MM.1S (cell line): ENCODE measurements around the gene SLC35E4.

Experiments used
- DNase-seq: peaks from one replicate; pipeline ENCODE4 v3.0.0-alpha.2; 2015
- H2AFZ ChIP-seq: fragments of 300-600 bp; sonication (generic); 2 replicates; pipeline ENCODE4 v1.6.0; 2016; ENCODE audit warnings: antibody characterized with exemption, low read length
- H3F3A ChIP-seq: fragments of 300-600 bp; sonication (generic); 2 replicates; pipeline ENCODE4 v1.6.1; 2016; ENCODE audit warnings: mild to moderate bottlenecking, antibody characterized with exemption, low read length, moderate library complexity, mixed read lengths; ENCODE audit not compliant: insufficient read depth
- H3K27ac ChIP-seq: fragments of 300-600 bp; sonication (generic); 2 replicates; pipeline ENCODE4 v1.5.1; 2016; ENCODE audit warnings: mild to moderate bottlenecking, low read length
- H3K27me3 ChIP-seq: fragments of 300-600 bp; sonication (generic); replicated peaks from 2 replicates; pipeline ENCODE4 v1.6.0; 2016; ENCODE audit warnings: low read length; ENCODE audit not compliant: insufficient read depth
- H3K36me3 ChIP-seq: fragments of 300-600 bp; sonication (generic); replicated peaks from 2 replicates; pipeline ENCODE4 v1.6.1; 2016; ENCODE audit warnings: mild to moderate bottlenecking, low read length, mixed read lengths; ENCODE audit not compliant: insufficient read depth
- H3K4me1 ChIP-seq: fragments of 300-600 bp; sonication (generic); 2 replicates; pipeline ENCODE4 v1.6.1; 2016; ENCODE audit warnings: low read length, mixed read lengths
- H3K4me2 ChIP-seq: fragments of 300-600 bp; sonication (generic); 2 replicates; pipeline ENCODE4 v1.6.0; 2016; ENCODE audit warnings: low read depth, low read length
- H3K4me3 ChIP-seq: fragments of 300-600 bp; sonication (generic); 2 replicates; pipeline ENCODE4 v1.5.1; 2016; ENCODE audit warnings: low read length, mixed read lengths
- H3K79me2 ChIP-seq: fragments of 300-600 bp; sonication (generic); 2 replicates; pipeline ENCODE4 v1.6.1; 2016; ENCODE audit warnings: mixed run types, low read length, mixed read lengths
- H3K9ac ChIP-seq: fragments of 300-600 bp; sonication (generic); 2 replicates; pipeline ENCODE4 v1.6.1; 2016; ENCODE audit warnings: low read length, mixed read lengths
- H3K9me2 ChIP-seq: fragments of 300-600 bp; sonication (generic); replicated peaks from 2 replicates; pipeline ENCODE4 v1.6.1; 2016; ENCODE audit warnings: mild to moderate bottlenecking, low read length, mixed read lengths; ENCODE audit not compliant: insufficient read depth
- H3K9me3 ChIP-seq: fragments of 300-600 bp; sonication (generic); replicated peaks from 2 replicates; pipeline ENCODE4 v1.6.1; 2016; ENCODE audit warnings: mild to moderate bottlenecking, low read length, mixed read lengths; ENCODE audit not compliant: insufficient read depth
- H4K20me1 ChIP-seq: fragments of 300-600 bp; sonication (generic); 2 replicates; pipeline ENCODE4 v1.6.1; 2016; ENCODE audit warnings: mild to moderate bottlenecking, low read length, moderate library complexity, mixed read lengths; ENCODE audit not compliant: insufficient read depth
- EZH2 ChIP-seq: fragments of 300-600 bp; sonication (generic); optimal IDR thresholded peaks from 2 replicates; pipeline ENCODE3; 2017; ENCODE audit warnings: low read depth, mild to moderate bottlenecking, antibody characterized with exemption, low read length, mixed read lengths
- EZH2phosphoT487 ChIP-seq: fragments of 300-600 bp; sonication (generic); IDR thresholded peaks from 2 replicates; pipeline ENCODE4 v1.6.1; 2018; ENCODE audit warnings: antibody characterized with exemption, low read length
- TF ChIP-seq, protein P1 (sequence below): fragments of 300-600 bp; sonication (generic); IDR thresholded peaks from 2 replicates; pipeline ENCODE4 v1.5.1; 2016; ENCODE audit warnings: antibody characterized with exemption, low read length, mixed read lengths

Gene SLC35E4

DNA sequence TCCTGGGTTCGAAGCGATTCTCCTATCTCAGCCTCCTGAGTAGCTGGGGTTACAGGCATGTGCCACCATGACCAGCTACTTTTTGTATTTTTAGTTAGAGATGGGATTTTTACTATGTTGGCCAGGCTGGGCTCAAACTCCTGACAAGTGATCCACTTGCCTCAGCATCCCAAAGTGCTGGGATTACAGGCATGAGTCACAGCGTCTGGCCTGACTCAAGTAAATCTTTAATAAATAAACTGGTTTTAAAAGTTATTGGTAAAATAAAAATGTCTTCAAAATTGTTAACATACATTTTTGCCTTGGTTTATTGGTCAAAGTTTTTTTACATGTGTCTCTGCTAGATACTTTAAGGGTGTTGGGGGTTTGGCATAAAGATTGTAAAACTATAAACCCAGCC is 36.6 kb upstream of the SLC35E4 start:
- no peak overlapping the region for H3K9ac ChIP-seq
- no peak overlapping the region for H2AFZ ChIP-seq
- no peaks in the 10 kb centered on the region for H3K36me3 ChIP-seq
- TF ChIP-seq EZH2 (no peak), EZH2phosphoT487 (no peak)
- TF ChIP-seq, protein P1, sequence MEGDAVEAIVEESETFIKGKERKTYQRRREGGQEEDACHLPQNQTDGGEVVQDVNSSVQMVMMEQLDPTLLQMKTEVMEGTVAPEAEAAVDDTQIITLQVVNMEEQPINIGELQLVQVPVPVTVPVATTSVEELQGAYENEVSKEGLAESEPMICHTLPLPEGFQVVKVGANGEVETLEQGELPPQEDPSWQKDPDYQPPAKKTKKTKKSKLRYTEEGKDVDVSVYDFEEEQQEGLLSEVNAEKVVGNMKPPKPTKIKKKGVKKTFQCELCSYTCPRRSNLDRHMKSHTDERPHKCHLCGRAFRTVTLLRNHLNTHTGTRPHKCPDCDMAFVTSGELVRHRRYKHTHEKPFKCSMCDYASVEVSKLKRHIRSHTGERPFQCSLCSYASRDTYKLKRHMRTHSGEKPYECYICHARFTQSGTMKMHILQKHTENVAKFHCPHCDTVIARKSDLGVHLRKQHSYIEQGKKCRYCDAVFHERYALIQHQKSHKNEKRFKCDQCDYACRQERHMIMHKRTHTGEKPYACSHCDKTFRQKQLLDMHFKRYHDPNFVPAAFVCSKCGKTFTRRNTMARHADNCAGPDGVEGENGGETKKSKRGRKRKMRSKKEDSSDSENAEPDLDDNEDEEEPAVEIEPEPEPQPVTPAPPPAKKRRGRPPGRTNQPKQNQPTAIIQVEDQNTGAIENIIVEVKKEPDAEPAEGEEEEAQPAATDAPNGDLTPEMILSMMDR: no peak
- no peak overlapping the region for H3K4me3 ChIP-seq
- peaks cover 18% of the 10 kb centered on the region for H3K27me3 ChIP-seq
- no peaks in the 10 kb centered on the region for H3K9me3 ChIP-seq
- peaks cover 5% of the 10 kb centered on the region; the same call in 1 of the 2 replicates for H3F3A ChIP-seq
- no peaks in the 10 kb centered on the region for H3K79me2 ChIP-seq
- no peaks in the 10 kb centered on the region for H3K9me2 ChIP-seq
- DNase-seq: no peak
- no peaks in the 10 kb centered on the region for H4K20me1 ChIP-seq
- no peak overlapping the region for H3K4me2 ChIP-seq
- H3K27ac ChIP-seq: no peak overlapping the region
- no peaks in the 10 kb centered on the region for H3K4me1 ChIP-seq

DNA sequence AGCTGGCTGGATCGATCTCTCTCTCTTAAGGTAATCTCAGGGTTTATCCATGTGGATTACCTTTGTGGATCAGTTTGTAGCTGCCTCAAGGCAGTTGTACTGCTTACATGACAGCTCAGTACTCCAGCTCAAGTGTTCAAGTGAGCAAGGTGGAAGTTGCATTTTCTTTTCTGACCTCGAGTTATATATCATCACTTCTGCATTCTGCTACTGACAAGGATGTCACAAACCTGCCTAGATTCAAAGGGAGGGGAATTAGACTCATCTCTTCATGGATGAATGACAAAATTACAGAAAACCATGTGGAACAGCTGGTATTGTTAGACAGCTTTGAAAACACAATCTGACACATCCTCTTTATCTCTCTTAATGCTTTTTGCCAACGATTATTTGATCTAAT is 34.7 kb upstream of the SLC35E4 start:
- Histone ChIP-seq H3K36me3 (no peaks in the 10 kb centered on the region), H3K9ac (no peak overlapping the region), H3K79me2 (no peaks in the 10 kb centered on the region), H3K27me3 (peaks cover 6% of the 10 kb centered on the region), H3K9me2 (no peaks in the 10 kb centered on the region), H3K4me2 (no peak overlapping the region), H3K27ac (no peak overlapping the region), H2AFZ (no peak overlapping the region), H3K4me1 (peaks cover 11% of the 10 kb centered on the region), H4K20me1 (no peaks in the 10 kb centered on the region), H3K4me3 (no peak overlapping the region), H3K9me3 (no peaks in the 10 kb centered on the region), H3F3A (peaks cover 9% of the 10 kb centered on the region; the same call in 1 of the 2 replicates)
- DNase-seq: no peak
- TF ChIP-seq EZH2phosphoT487 (no peak), EZH2 (no peak)
- TF ChIP-seq, protein P1: no peak

DNA sequence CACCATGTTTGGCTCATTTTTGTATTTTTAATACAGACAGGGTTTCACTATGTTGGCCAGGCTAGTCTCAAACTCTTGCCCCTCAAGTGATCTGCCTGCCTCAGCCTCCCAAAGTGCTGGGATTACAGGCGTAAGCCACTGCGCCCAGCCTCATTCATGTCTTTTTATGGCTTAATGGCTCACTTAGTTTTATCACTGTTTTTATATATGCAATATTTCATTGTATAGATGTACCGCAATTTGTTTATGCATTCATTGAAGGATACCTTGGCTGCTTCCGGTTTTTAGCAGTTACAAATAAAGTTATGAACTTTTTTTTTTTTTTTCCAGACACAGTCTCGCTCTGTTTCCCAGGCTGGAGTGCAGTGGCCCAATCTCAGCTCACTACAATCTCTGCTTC is 34.1 kb upstream of the SLC35E4 start:
- H3K79me2 ChIP-seq: no peaks in the 10 kb centered on the region
- no peaks in the 10 kb centered on the region for H3K36me3 ChIP-seq
- no peak overlapping the region for H3K4me2 ChIP-seq
- no peaks in the 10 kb centered on the region for H3K9me2 ChIP-seq
- TF ChIP-seq, protein P1: no peak
- TF ChIP-seq EZH2phosphoT487 (no peak), EZH2 (no peak)
- H3K4me1 ChIP-seq: peaks cover 12% of the 10 kb centered on the region
- H3F3A ChIP-seq: peaks cover 10% of the 10 kb centered on the region; the same call in 1 of the 2 replicates
- no peak overlapping the region for H3K9ac ChIP-seq
- H3K4me3 ChIP-seq: no peak overlapping the region
- peaks cover under 1% of the 10 kb centered on the region; the same call in 1 of the 2 replicates for H3K27me3 ChIP-seq
- H3K27ac ChIP-seq: no peak overlapping the region
- no peaks in the 10 kb centered on the region for H3K9me3 ChIP-seq
- H2AFZ ChIP-seq: no peak overlapping the region
- no peaks in the 10 kb centered on the region for H4K20me1 ChIP-seq
- DNase-seq: no peak
